ENCODE results near the gene ATXN7L3.

ATXN7L3 gene

DNA sequence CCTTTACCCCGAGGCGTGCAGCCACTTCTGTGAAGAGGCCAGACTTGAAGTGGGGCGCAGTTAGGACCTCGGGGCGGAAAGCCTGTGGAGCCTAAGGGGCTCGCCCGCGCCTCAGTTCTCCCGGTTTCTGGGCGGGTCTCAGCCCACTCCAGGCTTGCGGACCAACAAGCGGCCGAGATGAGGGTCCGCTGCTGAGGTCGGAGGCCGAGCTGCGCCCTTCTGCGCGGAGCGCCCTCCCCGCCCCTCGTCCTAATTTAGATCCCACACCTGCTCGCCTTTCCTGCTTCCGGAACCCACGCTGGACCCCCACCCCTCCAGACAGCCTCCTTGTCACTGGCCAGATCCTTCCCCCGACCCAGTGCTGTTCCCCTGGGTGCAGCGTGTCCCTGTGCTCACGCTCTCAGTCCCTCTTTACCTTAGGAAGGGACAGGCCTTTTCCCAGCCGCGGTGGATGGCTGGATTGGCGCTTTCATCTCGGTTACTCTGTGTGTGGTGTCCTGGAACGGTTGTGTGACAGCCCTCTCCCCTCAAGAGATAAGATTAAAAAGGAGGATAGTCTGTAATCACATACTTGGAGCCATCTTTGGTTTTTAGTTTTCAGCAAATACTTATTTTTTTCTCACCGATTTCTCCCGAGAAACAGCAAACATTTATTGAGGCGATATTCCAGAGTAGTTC is 933 bp upstream of the ATXN7L3 start:
- peak overlapping the region; percentile 73 for H3K4me3 ChIP-seq (ENCODE audit: insufficient read depth, low read depth, low read length)
- peaks cover 5% of the 10 kb centered on the region for H3K4me1 ChIP-seq (ENCODE audit: control insufficient read depth, insufficient read depth, low read length)
- peaks cover 9% of the 10 kb centered on the region for H3K36me3 ChIP-seq (ENCODE audit: control insufficient read depth, insufficient read depth, low read length)
- H3K9me3 ChIP-seq (ENCODE audit: control insufficient read depth, low read length) = no peaks in the 10 kb centered on the region
- no peaks in the 10 kb centered on the region for H3K27me3 ChIP-seq (ENCODE audit: control insufficient read depth, insufficient read depth, low read length, poor library complexity, severe bottlenecking)
- 9% methylated on average over 36 of the region's 36 CpGs for WGBS, 2 experiments
- peak overlapping the region; percentile 85 for H3K27ac ChIP-seq (ENCODE audit: insufficient read depth, low read depth, low read length, poor library complexity, severe bottlenecking)

DNA sequence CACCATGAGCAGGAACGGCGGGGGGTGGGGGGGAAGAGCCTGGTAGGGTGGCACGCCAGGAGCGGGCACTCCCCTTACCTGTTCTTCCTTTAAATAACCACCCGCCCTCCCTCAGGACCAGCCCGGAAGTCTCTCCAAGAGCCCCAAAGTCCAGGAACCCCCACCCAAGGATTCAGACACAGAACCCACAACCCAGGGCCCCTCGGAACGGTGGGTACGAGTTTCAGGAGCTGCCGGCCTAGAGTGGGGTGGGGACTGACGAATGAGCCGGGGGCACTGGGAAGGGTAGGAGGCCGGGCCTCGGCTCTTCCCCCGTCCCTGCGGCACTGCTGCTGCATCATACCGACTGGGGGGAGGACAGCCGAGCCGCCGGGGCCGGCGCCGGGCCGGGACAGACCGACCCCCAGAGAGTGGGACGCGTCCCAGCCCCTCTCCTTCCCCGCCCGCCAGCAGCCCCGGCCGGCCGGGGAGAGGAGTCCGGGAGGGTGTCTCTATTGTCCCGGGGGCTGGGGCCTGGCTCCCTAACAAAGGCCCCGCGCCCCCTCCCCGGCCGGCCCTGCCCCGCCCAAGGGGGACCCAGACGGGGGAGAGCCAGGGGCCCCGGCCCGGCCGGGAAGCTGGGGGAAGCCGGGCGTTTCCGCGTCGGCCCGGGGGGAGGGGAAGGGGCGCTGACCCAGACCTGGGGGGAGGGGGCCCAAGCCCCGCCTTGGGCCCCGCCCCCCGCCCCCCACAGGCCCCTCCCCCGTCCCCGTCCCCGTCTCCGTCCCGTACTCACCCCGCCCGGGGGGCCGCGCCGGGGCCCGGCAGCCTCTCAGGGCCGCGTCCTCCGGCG is 747 bp downstream of the ATXN7L3 start:
- Histone ChIP-seq H3K27me3 (ENCODE audit: control insufficient read depth, insufficient read depth, low read length, poor library complexity, severe bottlenecking) (no peaks in the 10 kb centered on the region), H3K36me3 (ENCODE audit: control insufficient read depth, insufficient read depth, low read length) (peaks cover 25% of the 10 kb centered on the region), H3K4me1 (ENCODE audit: control insufficient read depth, insufficient read depth, low read length) (peaks cover 5% of the 10 kb centered on the region), H3K27ac (ENCODE audit: insufficient read depth, low read depth, low read length, poor library complexity, severe bottlenecking) (peak overlapping the region; percentile 84), H3K4me3 (ENCODE audit: insufficient read depth, low read depth, low read length) (peak overlapping the region; percentile 73), H3K9me3 (ENCODE audit: control insufficient read depth, low read length) (no peaks in the 10 kb centered on the region)
- 0 to 1% methylated on average over 68 of the region's 68 CpGs for WGBS, 2 experiments

DNA sequence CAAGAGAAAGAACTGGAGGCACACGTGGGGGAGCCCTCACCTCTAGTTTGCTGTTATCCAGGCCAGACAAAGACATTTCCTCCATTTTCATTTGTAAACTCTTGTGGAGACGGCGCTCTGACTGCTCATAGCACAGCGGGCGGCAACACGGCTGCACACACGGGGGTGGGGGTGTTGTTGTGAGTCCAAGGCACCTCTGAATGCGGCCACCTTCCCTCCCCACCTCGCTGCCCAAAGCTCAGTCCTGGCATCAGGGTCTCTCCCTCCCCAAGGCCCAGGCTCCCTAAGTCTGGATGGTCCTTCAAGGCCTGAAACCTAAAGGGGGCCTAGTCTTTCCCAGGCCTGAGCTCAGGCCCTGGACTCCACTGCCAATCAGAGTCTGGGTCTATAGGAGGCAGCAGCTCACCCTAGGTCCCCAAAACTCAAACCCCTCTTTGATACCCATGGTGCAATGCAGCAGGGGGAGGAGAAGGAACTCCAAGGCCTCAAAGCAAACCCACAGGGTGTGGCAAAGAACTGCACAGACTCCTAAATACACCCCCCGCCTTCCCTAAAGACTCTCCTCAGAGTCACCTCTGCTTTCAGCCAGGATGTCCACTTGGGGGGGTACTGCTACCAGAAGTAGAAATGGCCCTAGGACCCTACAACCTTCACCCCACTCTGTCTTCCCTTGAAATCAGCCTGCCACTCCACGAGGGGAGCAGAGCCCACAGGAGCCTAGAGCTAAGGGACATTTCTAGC is 1.5 kb downstream of the ATXN7L3 start:
- 83 to 84% methylated on average over 11 of the region's 11 CpGs for whole genome bisulfite sequencing, 2 experiments
- Histone ChIP-seq H3K4me3 (ENCODE audit: insufficient read depth, low read depth, low read length) (peak overlapping the region; percentile 73), H3K36me3 (ENCODE audit: control insufficient read depth, insufficient read depth, low read length) (peaks cover 30% of the 10 kb centered on the region), H3K27ac (ENCODE audit: insufficient read depth, low read depth, low read length, poor library complexity, severe bottlenecking) (no peak overlapping the region), H3K27me3 (ENCODE audit: control insufficient read depth, insufficient read depth, low read length, poor library complexity, severe bottlenecking) (no peaks in the 10 kb centered on the region), H3K9me3 (ENCODE audit: control insufficient read depth, low read length) (no peaks in the 10 kb centered on the region), H3K4me1 (ENCODE audit: control insufficient read depth, insufficient read depth, low read length) (peaks cover 5% of the 10 kb centered on the region)

DNA sequence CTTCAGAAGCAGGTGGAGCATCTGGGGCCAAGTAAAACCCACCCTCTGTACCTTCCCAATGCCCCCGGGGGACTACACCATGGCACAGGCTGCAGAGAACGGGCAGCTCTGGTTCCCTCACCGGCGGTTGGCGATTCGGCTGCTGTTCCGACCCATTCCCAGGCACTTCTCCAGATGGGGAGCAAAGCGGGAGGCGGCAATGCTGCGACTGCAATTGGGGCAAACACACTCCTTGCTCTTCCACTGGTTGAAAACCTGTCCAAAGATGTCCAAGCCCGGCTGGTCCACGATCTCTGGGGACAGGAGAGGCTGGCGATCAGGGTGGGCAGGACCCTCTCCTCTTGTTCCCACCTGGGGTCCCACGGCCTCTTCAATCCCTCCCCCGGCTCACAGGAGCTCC is 2.6 kb downstream of the ATXN7L3 start:
- Histone ChIP-seq H3K27ac (ENCODE audit: insufficient read depth, low read depth, low read length, poor library complexity, severe bottlenecking) (no peak overlapping the region), H3K4me3 (ENCODE audit: insufficient read depth, low read depth, low read length) (no peak overlapping the region), H3K36me3 (ENCODE audit: control insufficient read depth, insufficient read depth, low read length) (peaks cover 30% of the 10 kb centered on the region), H3K27me3 (ENCODE audit: control insufficient read depth, insufficient read depth, low read length, poor library complexity, severe bottlenecking) (no peaks in the 10 kb centered on the region), H3K4me1 (ENCODE audit: control insufficient read depth, insufficient read depth, low read length) (peaks cover 5% of the 10 kb centered on the region), H3K9me3 (ENCODE audit: control insufficient read depth, low read length) (no peaks in the 10 kb centered on the region)
- WGBS, 2 experiments = 95 to 96% methylated on average over 15 of the region's 15 CpGs

DNA sequence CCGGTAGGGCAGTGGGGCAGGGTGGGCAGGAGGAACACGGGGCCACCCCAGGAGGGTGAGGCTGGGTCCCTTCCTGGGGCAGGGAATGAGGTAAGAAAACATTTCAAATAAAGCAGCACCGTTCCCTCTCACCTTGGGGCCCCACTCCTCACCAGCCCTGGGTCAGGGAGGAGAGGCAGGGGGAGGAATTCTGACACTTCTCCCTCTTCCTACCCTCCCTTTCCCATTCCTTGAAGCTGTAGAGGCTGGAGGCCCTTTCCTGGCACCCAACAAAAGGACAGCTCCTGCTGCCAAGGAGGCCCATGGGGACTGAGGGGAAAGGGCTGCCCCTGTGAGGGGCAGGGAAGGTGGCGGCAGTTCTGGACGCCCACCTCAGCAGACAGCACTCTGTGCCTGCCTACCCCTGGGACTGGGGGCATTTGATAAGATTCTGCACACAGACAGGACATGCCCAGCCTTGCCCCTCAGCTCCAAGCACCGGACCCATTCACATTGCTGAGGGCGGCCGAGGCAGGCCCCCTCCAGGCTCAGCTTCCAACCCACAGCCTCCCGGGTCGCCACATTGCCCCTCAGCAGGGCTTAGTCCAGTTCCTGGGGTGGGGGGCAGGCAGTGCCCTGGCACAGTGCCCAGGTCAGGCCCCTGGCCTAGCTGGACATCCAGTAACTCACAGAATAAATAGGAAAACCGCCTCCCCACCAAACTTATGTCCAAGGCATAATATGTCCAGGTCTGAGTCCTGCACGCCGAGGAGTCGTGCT is 6.2 kb downstream of the ATXN7L3 start:
- Histone ChIP-seq H3K4me1 (ENCODE audit: control insufficient read depth, insufficient read depth, low read length) (peaks cover 5% of the 10 kb centered on the region), H3K27ac (ENCODE audit: insufficient read depth, low read depth, low read length, poor library complexity, severe bottlenecking) (no peak overlapping the region), H3K4me3 (ENCODE audit: insufficient read depth, low read depth, low read length) (no peak overlapping the region), H3K36me3 (ENCODE audit: control insufficient read depth, insufficient read depth, low read length) (peaks cover 36% of the 10 kb centered on the region), H3K27me3 (ENCODE audit: control insufficient read depth, insufficient read depth, low read length, poor library complexity, severe bottlenecking) (no peaks in the 10 kb centered on the region), H3K9me3 (ENCODE audit: control insufficient read depth, low read length) (no peaks in the 10 kb centered on the region)
- 94 to 96% methylated on average over 14 of the region's 14 CpGs for WGBS, 2 experiments

DNA sequence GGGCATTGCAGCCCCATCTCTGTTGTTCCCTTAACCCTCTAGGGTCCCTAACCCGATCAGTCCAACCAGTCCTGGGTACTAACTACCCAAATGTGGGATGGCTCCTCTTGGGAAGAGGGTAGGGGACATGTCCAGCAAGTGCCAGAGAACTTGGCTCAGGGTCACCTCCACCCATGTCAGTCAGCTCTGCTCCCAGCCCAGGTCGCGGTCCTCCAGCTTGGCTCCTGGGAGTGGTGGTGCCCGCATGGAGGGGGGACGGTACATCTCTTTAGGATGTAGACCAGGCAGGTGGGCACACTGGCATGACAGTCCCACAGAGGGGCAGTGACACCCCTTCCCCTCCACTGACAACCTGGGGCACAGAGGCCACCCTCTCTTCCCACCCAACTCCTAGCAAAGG is 6.9 kb downstream of the ATXN7L3 start:
- peaks cover 36% of the 10 kb centered on the region for H3K36me3 ChIP-seq (ENCODE audit: control insufficient read depth, insufficient read depth, low read length)
- 93 to 95% methylated on average over 5 of the region's 5 CpGs for WGBS, 2 experiments

DNA sequence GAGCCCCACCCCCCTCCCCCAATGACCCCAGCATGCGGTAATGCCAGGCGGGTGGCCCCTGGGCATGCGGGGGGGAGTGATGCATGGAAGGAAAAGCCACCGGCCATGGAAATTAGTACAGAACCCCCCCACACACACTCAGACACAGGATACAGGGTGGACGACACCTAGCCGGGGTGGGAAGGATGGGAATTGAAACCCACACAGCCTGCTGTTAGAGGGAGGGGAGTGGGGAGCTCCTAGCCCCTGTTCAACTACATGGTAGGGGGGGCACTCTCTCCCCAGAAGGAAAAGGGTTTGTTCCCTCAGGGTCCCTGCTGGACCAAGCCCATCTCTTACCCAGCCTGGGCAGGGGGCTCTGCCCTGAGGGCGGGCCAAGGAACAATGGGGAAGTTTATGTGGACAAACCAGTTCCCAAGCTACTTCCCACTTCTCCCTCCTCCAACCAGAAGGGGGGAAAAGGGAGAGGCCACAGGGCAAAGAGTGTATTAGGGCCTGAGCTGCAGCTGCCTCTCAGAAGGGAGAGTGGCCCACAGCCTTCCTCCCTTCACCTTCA is 7.7 kb downstream of the ATXN7L3 start:
- no peak overlapping the region for H3K4me3 ChIP-seq (ENCODE audit: insufficient read depth, low read depth, low read length)
- peaks cover 33% of the 10 kb centered on the region for H3K36me3 ChIP-seq (ENCODE audit: control insufficient read depth, insufficient read depth, low read length)
- H3K4me1 ChIP-seq (ENCODE audit: control insufficient read depth, insufficient read depth, low read length) = no peaks in the 10 kb centered on the region
- H3K27me3 ChIP-seq (ENCODE audit: control insufficient read depth, insufficient read depth, low read length, poor library complexity, severe bottlenecking) = no peaks in the 10 kb centered on the region
- no peaks in the 10 kb centered on the region for H3K9me3 ChIP-seq (ENCODE audit: control insufficient read depth, low read length)
- no peak overlapping the region for H3K27ac ChIP-seq (ENCODE audit: insufficient read depth, low read depth, low read length, poor library complexity, severe bottlenecking)
- 67 to 87% methylated on average over 3 to 6 of the region's 7 CpGs for WGBS, 2 experiments

More for the DNA sequence above, 6.9 kb downstream of the ATXN7L3 start:
- Histone ChIP-seq H3K27me3 (ENCODE audit: control insufficient read depth, insufficient read depth, low read length, poor library complexity, severe bottlenecking) (no peaks in the 10 kb centered on the region), H3K4me3 (ENCODE audit: insufficient read depth, low read depth, low read length) (no peak overlapping the region), H3K9me3 (ENCODE audit: control insufficient read depth, low read length) (no peaks in the 10 kb centered on the region), H3K27ac (ENCODE audit: insufficient read depth, low read depth, low read length, poor library complexity, severe bottlenecking) (no peak overlapping the region), H3K4me1 (ENCODE audit: control insufficient read depth, insufficient read depth, low read length) (no peaks in the 10 kb centered on the region)

DNA sequence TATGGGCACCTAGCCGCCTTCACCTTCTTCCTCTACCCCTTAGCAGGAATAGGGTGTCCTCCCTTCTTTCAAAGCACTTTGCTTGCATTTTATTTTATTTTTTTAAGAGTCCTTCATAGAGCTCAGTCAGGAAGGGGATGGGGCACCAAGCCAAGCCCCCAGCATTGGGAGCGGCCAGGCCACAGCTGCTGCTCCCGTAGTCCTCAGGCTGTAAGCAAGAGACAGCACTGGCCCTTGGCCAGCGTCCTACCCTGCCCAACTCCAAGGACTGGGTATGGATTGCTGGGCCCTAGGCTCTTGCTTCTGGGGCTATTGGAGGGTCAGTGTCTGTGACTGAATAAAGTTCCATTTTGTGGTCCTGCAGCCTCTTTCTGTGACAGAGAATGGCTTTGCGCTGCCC is 8.3 kb downstream of the ATXN7L3 start:
- Histone ChIP-seq H3K36me3 (ENCODE audit: control insufficient read depth, insufficient read depth, low read length) (peaks cover 30% of the 10 kb centered on the region), H3K27me3 (ENCODE audit: control insufficient read depth, insufficient read depth, low read length, poor library complexity, severe bottlenecking) (no peaks in the 10 kb centered on the region), H3K4me3 (ENCODE audit: insufficient read depth, low read depth, low read length) (no peak overlapping the region), H3K27ac (ENCODE audit: insufficient read depth, low read depth, low read length, poor library complexity, severe bottlenecking) (no peak overlapping the region), H3K4me1 (ENCODE audit: control insufficient read depth, insufficient read depth, low read length) (no peaks in the 10 kb centered on the region), H3K9me3 (ENCODE audit: control insufficient read depth, low read length) (no peaks in the 10 kb centered on the region)
- 92 to 96% methylated on average over 5 of the region's 5 CpGs for WGBS, 2 experiments

DNA sequence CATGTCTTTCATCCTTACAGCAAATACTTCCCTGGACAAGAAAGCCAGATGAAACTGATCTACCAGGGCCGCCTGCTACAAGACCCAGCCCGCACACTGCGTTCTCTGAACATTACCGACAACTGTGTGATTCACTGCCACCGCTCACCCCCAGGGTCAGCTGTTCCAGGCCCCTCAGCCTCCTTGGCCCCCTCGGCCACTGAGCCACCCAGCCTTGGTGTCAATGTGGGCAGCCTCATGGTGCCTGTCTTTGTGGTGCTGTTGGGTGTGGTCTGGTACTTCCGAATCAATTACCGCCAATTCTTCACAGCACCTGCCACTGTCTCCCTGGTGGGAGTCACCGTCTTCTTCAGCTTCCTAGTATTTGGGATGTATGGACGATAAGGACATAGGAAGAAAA is 9.2 kb downstream of the ATXN7L3 start:
- Histone ChIP-seq H3K4me1 (ENCODE audit: control insufficient read depth, insufficient read depth, low read length) (no peaks in the 10 kb centered on the region), H3K27me3 (ENCODE audit: control insufficient read depth, insufficient read depth, low read length, poor library complexity, severe bottlenecking) (no peaks in the 10 kb centered on the region), H3K9me3 (ENCODE audit: control insufficient read depth, low read length) (no peaks in the 10 kb centered on the region), H3K36me3 (ENCODE audit: control insufficient read depth, insufficient read depth, low read length) (peaks cover 26% of the 10 kb centered on the region), H3K27ac (ENCODE audit: insufficient read depth, low read depth, low read length, poor library complexity, severe bottlenecking) (no peak overlapping the region), H3K4me3 (ENCODE audit: insufficient read depth, low read depth, low read length) (no peak overlapping the region)
- 93 to 94% methylated on average over 10 of the region's 10 CpGs for WGBS, 2 experiments
